Measurements from ENCODE around the gene PATE2. TPM values are rescaled to one million over a fixed set of nuclear protein-coding genes. Genes with fewer than 3 reads are reported as not detected.

PATE2 gene
- polyA plus RNA-seq, 2 donors = not detected

DNA sequence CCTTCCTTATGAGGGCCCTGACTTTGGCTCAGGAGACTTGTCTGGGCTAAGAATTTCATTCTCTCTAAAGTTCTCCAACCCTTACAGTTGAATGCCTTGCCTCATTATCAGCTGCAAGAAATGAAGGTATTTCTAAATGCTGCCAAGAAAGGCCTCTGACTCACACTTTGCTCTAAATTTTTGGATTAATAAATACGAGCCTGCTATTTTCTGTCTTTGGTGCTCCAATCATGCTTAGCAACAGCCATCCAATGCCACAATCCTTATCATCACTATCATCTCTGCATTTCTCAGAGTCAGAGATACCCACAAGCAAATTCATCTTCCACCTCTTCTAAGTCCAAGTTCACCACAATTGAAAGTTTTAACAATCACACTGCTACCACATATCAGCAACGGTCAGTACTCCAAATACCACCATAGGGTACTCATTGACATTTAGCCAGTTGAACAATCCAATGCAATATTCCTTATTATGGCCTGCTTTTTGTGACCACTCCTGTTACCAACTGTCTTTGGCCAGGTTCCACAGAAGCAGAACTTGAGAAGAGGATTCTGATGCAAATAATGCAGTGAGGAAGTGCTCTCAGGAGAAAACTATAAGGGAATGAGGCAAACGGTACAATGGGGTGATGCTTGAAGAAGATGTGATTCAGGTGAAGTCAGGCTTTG is 5.7 kb downstream of the PATE2 start:
- Histone ChIP-seq H3K4me3 (ENCODE audit: low read depth in 1 of 2, low read length in 2 of 2) (no peak overlapping the region), H3K4me1 (ENCODE audit: control insufficient read depth in 2 of 2, insufficient read depth in 2 of 2, low read length in 1 of 2) (no peaks in the 10 kb centered on the region), H3K27me3 (ENCODE audit: control insufficient read depth in 1 of 2, insufficient read depth in 2 of 2, low read length in 2 of 2) (no peaks in the 10 kb centered on the region), H3K27ac (ENCODE audit: low read depth in 2 of 2, low read length in 1 of 2) (no peak overlapping the region), H3K9me3 (ENCODE audit: control insufficient read depth in 2 of 2, insufficient read depth in 1 of 2, low read depth in 1 of 2, low read length in 1 of 2) (no peaks in the 10 kb centered on the region), H3K36me3 (ENCODE audit: control insufficient read depth in 2 of 2, insufficient read depth in 2 of 2, low read length in 1 of 2) (no peaks in the 10 kb centered on the region)
- 57 to 59% methylated on average over 3 of the region's 3 CpGs for WGBS, 2 donors

DNA sequence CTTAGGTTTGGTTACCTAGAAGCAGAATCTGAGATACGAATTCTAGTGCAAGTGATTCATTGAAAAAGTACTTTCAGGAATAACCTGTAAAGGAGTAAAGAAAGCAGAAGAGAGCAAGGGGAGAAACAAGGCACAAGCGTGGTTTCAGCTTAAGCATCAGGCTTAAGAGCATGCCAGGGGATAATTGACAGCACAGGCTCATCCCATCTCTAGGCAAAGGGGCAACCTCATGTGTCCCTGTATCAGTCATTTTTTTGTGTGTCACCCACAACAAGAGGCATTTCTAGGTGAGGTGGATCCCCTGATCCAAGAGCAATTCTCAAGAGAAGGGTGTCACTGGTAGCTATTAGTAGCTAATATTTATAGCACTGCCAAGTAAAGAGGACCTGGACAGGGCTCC is 8.0 kb downstream of the PATE2 start:
- H3K4me1 ChIP-seq (ENCODE audit: control insufficient read depth in 2 of 2, insufficient read depth in 2 of 2, low read length in 1 of 2) = no peaks in the 10 kb centered on the region
- 75 to 76% methylated on average over 2 of the region's 2 CpGs for WGBS, 2 donors
- no peaks in the 10 kb centered on the region for H3K27me3 ChIP-seq (ENCODE audit: control insufficient read depth in 1 of 2, insufficient read depth in 2 of 2, low read length in 2 of 2)
- H3K4me3 ChIP-seq (ENCODE audit: low read depth in 1 of 2, low read length in 2 of 2) = no peak overlapping the region
- no peak overlapping the region for H3K27ac ChIP-seq (ENCODE audit: low read depth in 2 of 2, low read length in 1 of 2)
- no peaks in the 10 kb centered on the region for H3K9me3 ChIP-seq (ENCODE audit: control insufficient read depth in 2 of 2, insufficient read depth in 1 of 2, low read depth in 1 of 2, low read length in 1 of 2)
- H3K36me3 ChIP-seq (ENCODE audit: control insufficient read depth in 2 of 2, insufficient read depth in 2 of 2, low read length in 1 of 2) = no peaks in the 10 kb centered on the region

DNA sequence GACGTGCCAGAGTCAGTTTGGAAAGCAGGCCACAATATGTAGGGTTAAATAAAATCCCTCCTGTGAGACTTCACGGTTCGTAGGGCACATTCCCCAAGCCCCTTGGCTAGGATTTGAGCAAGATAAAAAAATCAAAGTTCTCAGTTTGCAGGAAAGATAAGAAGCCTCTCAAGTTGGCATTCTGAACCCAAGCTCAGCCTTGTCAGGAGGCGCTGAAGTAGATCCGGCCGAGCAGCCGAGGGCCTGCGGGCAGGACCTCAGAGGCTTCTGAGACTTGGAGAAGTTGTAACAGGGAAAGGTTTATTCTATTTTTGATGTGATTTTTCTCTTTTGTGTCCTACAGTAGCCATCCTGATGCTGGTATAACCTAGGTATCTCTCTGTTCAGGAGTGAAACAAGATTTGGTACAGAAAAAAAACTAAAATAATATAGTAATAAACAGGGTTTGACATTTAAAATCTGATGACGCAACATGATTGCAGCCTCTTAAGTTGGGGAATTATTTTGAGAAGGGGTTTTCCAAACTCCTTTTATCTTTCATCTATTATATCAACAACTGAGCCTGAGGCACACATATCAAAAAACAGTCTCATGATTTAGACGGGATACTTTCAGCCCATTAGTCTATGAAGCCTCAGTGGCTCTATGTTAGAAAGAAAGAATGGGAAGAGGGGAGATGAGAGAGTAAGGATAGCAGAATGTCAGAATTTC is 10.1 kb downstream of the PATE2 start:
- whole genome bisulfite sequencing, 2 donors = 44 to 49% methylated on average over 10 of the region's 10 CpGs
- no peak overlapping the region for H3K27ac ChIP-seq (ENCODE audit: low read depth in 2 of 2, low read length in 1 of 2)
- H3K36me3 ChIP-seq (ENCODE audit: control insufficient read depth in 2 of 2, insufficient read depth in 2 of 2, low read length in 1 of 2) = no peaks in the 10 kb centered on the region
- H3K9me3 ChIP-seq (ENCODE audit: control insufficient read depth in 2 of 2, insufficient read depth in 1 of 2, low read depth in 1 of 2, low read length in 1 of 2) = no peaks in the 10 kb centered on the region
- no peaks in the 10 kb centered on the region for H3K27me3 ChIP-seq (ENCODE audit: control insufficient read depth in 1 of 2, insufficient read depth in 2 of 2, low read length in 2 of 2)
- H3K4me3 ChIP-seq (ENCODE audit: low read depth in 1 of 2, low read length in 2 of 2) = no peak overlapping the region
- no peaks in the 10 kb centered on the region for H3K4me1 ChIP-seq (ENCODE audit: control insufficient read depth in 2 of 2, insufficient read depth in 2 of 2, low read length in 1 of 2)

DNA sequence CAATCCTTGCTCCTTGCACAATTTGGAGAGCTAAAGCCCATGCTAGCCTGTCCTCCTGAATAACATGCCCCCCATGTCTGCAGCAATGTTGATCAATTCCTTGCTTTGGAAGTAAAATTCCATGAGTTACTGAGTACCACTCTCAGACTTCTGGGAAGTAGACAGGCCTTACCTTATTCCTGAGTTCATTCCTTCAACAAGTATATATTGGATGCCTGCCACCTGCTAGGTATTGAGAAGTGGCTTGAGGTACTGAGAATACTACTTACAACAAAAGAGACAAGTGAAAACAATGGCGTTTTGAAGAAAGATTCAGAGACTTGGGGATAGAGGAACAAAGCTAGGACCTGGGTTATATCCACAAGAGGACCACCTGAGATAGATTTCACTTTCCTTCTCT is 12.4 kb downstream of the PATE2 start:
- 65% methylated on average over 1 of the region's 1 CpG for WGBS, 2 donors
- Histone ChIP-seq H3K9me3 (ENCODE audit: control insufficient read depth in 2 of 2, insufficient read depth in 1 of 2, low read depth in 1 of 2, low read length in 1 of 2) (no peaks in the 10 kb centered on the region), H3K4me3 (ENCODE audit: low read depth in 1 of 2, low read length in 2 of 2) (no peak overlapping the region), H3K27ac (ENCODE audit: low read depth in 2 of 2, low read length in 1 of 2) (no peak overlapping the region), H3K4me1 (ENCODE audit: control insufficient read depth in 2 of 2, insufficient read depth in 2 of 2, low read length in 1 of 2) (no peaks in the 10 kb centered on the region), H3K36me3 (ENCODE audit: control insufficient read depth in 2 of 2, insufficient read depth in 2 of 2, low read length in 1 of 2) (no peaks in the 10 kb centered on the region), H3K27me3 (ENCODE audit: control insufficient read depth in 1 of 2, insufficient read depth in 2 of 2, low read length in 2 of 2) (no peaks in the 10 kb centered on the region)

DNA sequence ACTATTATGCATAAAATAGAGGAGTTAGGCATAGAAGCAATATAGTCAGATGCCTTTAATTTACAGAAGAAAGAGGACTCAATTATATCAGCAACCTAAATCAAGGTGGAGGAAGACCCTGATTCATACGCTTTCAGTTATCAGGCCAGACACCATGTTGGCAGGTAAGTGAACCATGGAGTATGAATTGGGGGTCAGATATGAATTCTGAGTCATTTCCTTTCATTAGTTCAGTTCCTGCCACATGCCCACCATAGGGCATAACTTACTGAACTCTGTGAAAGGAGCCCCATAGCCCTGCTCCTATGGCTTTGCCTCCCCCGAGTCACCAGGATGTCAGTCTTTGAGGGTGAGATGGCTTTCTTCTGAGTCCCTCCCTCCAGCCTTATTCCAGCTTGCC is 15.1 kb downstream of the PATE2 start:
- no peaks in the 10 kb centered on the region for H3K9me3 ChIP-seq (ENCODE audit: control insufficient read depth in 2 of 2, insufficient read depth in 1 of 2, low read depth in 1 of 2, low read length in 1 of 2)
- no peaks in the 10 kb centered on the region for H3K4me1 ChIP-seq (ENCODE audit: control insufficient read depth in 2 of 2, insufficient read depth in 2 of 2, low read length in 1 of 2)
- no peaks in the 10 kb centered on the region for H3K36me3 ChIP-seq (ENCODE audit: control insufficient read depth in 2 of 2, insufficient read depth in 2 of 2, low read length in 1 of 2)
- no peak overlapping the region for H3K4me3 ChIP-seq (ENCODE audit: low read depth in 1 of 2, low read length in 2 of 2)
- WGBS, 2 donors = 94 to 95% methylated on average over 2 of the region's 2 CpGs
- no peaks in the 10 kb centered on the region for H3K27me3 ChIP-seq (ENCODE audit: control insufficient read depth in 1 of 2, insufficient read depth in 2 of 2, low read length in 2 of 2)
- no peak overlapping the region for H3K27ac ChIP-seq (ENCODE audit: low read depth in 2 of 2, low read length in 1 of 2)

DNA sequence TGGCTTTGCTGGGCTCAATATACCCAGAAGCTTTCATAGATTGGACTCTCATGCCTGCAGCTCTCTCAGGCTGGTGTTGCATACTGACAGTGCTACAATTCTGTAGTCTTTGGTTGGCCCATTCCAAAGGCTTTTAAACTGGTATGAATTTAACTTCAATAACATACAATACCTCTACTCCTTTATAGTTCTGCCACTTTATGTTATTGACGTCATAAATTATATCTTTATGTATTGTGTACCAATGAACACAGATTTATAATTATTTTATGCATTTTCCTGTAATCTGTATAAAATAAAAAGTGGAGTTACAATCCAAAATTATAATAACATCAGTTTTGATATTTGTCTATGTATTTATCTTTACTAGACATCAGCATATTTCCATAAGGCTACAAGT is 16.2 kb downstream of the PATE2 start:
- no peaks in the 10 kb centered on the region for H3K4me1 ChIP-seq (ENCODE audit: control insufficient read depth in 2 of 2, insufficient read depth in 2 of 2, low read length in 1 of 2)
- no peaks in the 10 kb centered on the region for H3K9me3 ChIP-seq (ENCODE audit: control insufficient read depth in 2 of 2, insufficient read depth in 1 of 2, low read depth in 1 of 2, low read length in 1 of 2)
- no peak overlapping the region for H3K4me3 ChIP-seq (ENCODE audit: low read depth in 1 of 2, low read length in 2 of 2)
- 78 to 85% methylated on average over 1 of the region's 1 CpG for WGBS, 2 donors
- no peak overlapping the region for H3K27ac ChIP-seq (ENCODE audit: low read depth in 2 of 2, low read length in 1 of 2)
- H3K36me3 ChIP-seq (ENCODE audit: control insufficient read depth in 2 of 2, insufficient read depth in 2 of 2, low read length in 1 of 2) = no peaks in the 10 kb centered on the region
- no peaks in the 10 kb centered on the region for H3K27me3 ChIP-seq (ENCODE audit: control insufficient read depth in 1 of 2, insufficient read depth in 2 of 2, low read length in 2 of 2)

DNA sequence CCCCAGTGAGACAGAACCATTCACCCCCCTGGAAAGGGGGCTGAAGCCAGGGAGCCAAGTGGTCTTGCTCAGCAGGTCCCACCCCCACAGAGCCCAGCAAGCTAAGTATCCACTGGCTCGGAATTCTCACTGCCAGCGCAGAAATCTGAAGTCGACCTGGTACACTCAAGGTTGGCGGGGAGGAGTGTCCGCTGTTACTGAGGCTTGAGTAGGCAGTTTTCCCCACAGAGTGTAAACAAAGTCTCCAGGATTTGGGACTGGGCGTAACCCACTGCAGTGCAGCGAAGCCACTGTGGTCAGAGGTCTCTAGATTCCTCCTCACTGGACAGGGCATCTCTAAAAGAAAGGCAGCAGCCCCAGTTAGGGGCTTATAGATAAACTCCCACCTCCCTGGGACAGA is 22.6 kb downstream of the PATE2 start:
- 62 to 78% methylated on average over 7 of the region's 7 CpGs for WGBS, 2 donors
- no peak overlapping the region for H3K27ac ChIP-seq (ENCODE audit: low read depth in 2 of 2, low read length in 1 of 2)
- no peaks in the 10 kb centered on the region for H3K27me3 ChIP-seq (ENCODE audit: control insufficient read depth in 1 of 2, insufficient read depth in 2 of 2, low read length in 2 of 2)
- no peaks in the 10 kb centered on the region for H3K9me3 ChIP-seq (ENCODE audit: control insufficient read depth in 2 of 2, insufficient read depth in 1 of 2, low read depth in 1 of 2, low read length in 1 of 2)
- no peak overlapping the region for H3K4me3 ChIP-seq (ENCODE audit: low read depth in 1 of 2, low read length in 2 of 2)
- H3K36me3 ChIP-seq (ENCODE audit: control insufficient read depth in 2 of 2, insufficient read depth in 2 of 2, low read length in 1 of 2) = no peaks in the 10 kb centered on the region
- no peaks in the 10 kb centered on the region for H3K4me1 ChIP-seq (ENCODE audit: control insufficient read depth in 2 of 2, insufficient read depth in 2 of 2, low read length in 1 of 2)

DNA sequence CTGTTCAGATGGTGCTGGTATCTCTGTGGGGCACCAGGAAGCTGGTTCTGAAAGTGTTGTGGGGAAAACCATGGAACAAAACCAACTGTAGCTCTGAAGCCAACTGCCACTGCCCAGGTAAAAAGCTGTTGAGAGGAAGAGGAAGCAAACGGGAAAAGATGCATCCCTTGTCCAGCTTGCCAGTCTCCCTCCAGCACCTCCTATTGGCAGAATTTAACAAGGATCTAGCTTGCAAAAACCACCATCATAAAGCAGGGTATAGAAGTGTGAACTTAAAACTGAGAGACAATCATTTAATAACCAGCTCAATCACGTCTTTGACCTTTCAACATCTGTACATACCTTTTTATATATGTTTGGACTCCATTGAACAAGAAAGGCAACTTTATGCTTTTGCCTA is 28.0 kb downstream of the PATE2 start:
- WGBS, 2 donors = 27 to 46% methylated on average over 2 of the region's 2 CpGs
- H3K9me3 ChIP-seq (ENCODE audit: control insufficient read depth in 2 of 2, insufficient read depth in 1 of 2, low read depth in 1 of 2, low read length in 1 of 2) = peaks cover 0 to 3% of the 10 kb centered on the region in 2 donors
- no peak overlapping the region for H3K4me3 ChIP-seq (ENCODE audit: low read depth in 1 of 2, low read length in 2 of 2)
- no peaks in the 10 kb centered on the region for H3K36me3 ChIP-seq (ENCODE audit: control insufficient read depth in 2 of 2, insufficient read depth in 2 of 2, low read length in 1 of 2)
- H3K27ac ChIP-seq (ENCODE audit: low read depth in 2 of 2, low read length in 1 of 2) = no peak overlapping the region
- no peaks in the 10 kb centered on the region for H3K27me3 ChIP-seq (ENCODE audit: control insufficient read depth in 1 of 2, insufficient read depth in 2 of 2, low read length in 2 of 2)
- H3K4me1 ChIP-seq (ENCODE audit: control insufficient read depth in 2 of 2, insufficient read depth in 2 of 2, low read length in 1 of 2) = no peaks in the 10 kb centered on the region

DNA sequence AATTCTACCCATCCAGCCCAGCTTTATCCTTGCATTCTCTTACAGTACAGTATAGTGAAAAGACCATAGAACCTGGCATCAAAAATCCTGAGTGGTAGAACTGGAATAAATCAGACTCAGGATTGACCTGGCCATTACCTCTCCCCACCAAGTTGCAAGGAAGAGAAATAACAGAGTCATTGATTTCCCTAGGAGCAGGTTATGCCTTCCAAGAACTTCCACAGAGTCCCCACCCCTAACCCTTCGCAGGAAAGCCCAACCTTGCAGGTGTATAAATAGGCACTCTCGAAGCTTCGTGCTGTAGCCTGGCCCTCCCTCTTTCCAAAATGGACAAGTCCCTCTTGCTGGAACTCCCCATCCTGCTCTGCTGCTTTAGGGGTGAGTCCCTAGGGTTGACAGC is 32.6 kb downstream of the PATE2 start, which contains the start of gene PATE1:
TSS of gene PATE1 (plus strand) at position 301 of the 400 bp plus-strand sequence. CDS start at position 327, 26 bp downstream.
- WGBS, 2 donors = 80 to 84% methylated on average over 3 of the region's 3 CpGs
- Histone ChIP-seq H3K36me3 (ENCODE audit: control insufficient read depth in 2 of 2, insufficient read depth in 2 of 2, low read length in 1 of 2) (no peaks in the 10 kb centered on the region), H3K27ac (ENCODE audit: low read depth in 2 of 2, low read length in 1 of 2) (no peak within 1 kb of the TSS), H3K9me3 (ENCODE audit: control insufficient read depth in 2 of 2, insufficient read depth in 1 of 2, low read depth in 1 of 2, low read length in 1 of 2) (peaks cover 0 to 3% of the 10 kb centered on the region in 2 donors), H3K4me3 (ENCODE audit: low read depth in 1 of 2, low read length in 2 of 2) (no peak within 1 kb of the TSS), H3K27me3 (ENCODE audit: control insufficient read depth in 1 of 2, insufficient read depth in 2 of 2, low read length in 2 of 2) (no peaks in the 10 kb centered on the region), H3K4me1 (ENCODE audit: control insufficient read depth in 2 of 2, insufficient read depth in 2 of 2, low read length in 1 of 2) (no peaks in the 10 kb centered on the region)

DNA sequence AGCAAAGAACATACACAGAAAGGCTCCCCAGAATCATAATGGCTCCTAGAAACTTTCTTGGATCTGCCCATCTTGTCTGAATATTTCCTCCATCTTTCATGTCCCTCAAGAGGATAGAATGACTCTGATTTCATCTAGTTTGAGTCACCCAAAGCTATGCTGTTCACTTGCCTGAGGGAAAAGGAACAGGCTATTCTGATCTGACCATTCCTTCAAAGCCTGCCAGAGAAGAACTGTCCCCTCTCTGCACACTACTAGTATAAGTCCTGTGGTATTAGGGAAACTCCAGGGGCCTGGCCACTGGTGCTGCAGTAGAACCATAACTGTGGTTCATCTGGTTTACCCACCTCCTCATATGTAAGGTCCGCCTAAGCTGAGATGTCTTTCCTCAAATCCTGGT is 34.9 kb downstream of the PATE2 start:
- Histone ChIP-seq H3K36me3 (ENCODE audit: control insufficient read depth in 2 of 2, insufficient read depth in 2 of 2, low read length in 1 of 2) (no peaks in the 10 kb centered on the region), H3K27me3 (ENCODE audit: control insufficient read depth in 1 of 2, insufficient read depth in 2 of 2, low read length in 2 of 2) (no peaks in the 10 kb centered on the region), H3K4me1 (ENCODE audit: control insufficient read depth in 2 of 2, insufficient read depth in 2 of 2, low read length in 1 of 2) (no peaks in the 10 kb centered on the region), H3K9me3 (ENCODE audit: control insufficient read depth in 2 of 2, insufficient read depth in 1 of 2, low read depth in 1 of 2, low read length in 1 of 2) (peaks cover 0 to 3% of the 10 kb centered on the region in 2 donors), H3K4me3 (ENCODE audit: low read depth in 1 of 2, low read length in 2 of 2) (no peak overlapping the region), H3K27ac (ENCODE audit: low read depth in 2 of 2, low read length in 1 of 2) (no peak overlapping the region)
- 88 to 90% methylated on average over 1 of the region's 1 CpG for WGBS, 2 donors

Measured in esophagus (tissue), 2 donors.